Raji (cell line): Measurements from ENCODE around the gene PARP6.

Experiments
- POLR2A ChIP-seq: IDR thresholded peaks from 2 replicates; pipeline ENCODE4 v1.6.1; 2011; ENCODE audit warnings: low read depth, low read length, control low read depth; ENCODE audit not compliant: insufficient read depth

Gene PARP6

DNA sequence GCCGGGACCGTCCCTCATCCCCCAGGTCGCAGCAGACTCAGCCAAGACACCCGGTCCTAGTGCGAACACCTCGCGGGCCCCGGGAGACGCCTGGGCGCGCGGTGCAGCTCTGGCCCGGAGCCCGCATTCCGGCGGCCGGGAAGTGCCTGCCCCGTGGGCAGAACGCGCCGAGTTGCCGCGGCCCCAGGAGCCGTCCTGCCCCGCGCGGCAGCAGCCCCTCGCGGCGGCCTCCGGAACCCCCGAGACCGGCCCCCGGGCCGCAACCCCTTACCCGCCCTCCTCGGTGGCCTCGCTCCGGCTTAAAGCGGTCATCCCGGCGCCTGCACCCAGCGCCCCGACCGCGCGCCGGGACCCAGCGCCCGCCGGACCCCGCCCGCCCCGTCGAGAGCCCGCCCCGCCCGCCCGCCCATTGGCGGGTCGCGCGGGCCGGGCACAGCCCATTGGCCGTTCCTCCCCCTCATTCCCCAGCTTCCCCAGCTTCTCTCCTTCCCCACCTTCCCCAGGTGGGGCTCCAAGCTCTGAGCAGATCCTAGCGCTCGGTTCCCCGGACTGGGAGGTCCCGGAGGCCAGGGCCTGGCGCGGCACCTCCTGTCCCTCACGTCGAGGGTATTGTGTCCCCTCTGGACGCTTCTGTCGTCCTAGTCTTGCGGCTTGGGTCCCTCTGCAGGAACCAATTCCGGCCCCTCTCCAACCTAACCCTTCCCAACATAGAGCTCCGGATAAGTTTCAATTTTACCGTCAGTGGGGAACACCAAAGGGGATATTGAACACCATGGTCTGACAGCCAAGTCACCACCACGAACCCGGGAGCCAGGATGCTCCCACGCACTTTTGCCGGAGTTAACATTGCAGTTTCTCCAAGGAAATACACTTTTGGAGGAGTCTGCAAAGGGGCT lies 74.6 kb downstream of the PARP6 start, which contains the start of gene GRAMD2A:
GRAMD2A (minus strand) TSS at position 328 of the 896 bp plus-strand sequence.
- TF ChIP-seq POLR2A = no peak

DNA sequence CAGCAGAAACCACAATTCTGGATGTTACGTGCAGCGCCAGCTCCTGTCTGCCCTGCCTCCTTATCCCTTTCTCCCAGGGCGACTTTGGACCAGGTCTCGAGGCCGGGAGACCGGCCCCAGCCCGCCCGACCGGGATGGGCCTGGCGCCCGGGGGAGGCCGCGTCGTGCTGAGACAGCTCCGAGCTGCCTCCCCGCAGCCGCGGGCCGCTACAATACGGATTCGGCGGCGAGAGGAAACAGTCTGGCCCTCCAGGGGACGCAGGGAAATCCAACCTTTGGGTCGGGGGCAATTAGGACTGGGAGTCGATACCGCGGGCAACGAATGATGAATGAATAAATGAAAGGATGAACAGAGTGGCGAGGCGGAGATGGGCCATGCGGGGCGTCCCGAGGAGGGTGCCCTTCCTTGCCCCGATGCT lies 75.3 kb downstream of the PARP6 start:
- no peak for TF ChIP-seq POLR2A

DNA sequence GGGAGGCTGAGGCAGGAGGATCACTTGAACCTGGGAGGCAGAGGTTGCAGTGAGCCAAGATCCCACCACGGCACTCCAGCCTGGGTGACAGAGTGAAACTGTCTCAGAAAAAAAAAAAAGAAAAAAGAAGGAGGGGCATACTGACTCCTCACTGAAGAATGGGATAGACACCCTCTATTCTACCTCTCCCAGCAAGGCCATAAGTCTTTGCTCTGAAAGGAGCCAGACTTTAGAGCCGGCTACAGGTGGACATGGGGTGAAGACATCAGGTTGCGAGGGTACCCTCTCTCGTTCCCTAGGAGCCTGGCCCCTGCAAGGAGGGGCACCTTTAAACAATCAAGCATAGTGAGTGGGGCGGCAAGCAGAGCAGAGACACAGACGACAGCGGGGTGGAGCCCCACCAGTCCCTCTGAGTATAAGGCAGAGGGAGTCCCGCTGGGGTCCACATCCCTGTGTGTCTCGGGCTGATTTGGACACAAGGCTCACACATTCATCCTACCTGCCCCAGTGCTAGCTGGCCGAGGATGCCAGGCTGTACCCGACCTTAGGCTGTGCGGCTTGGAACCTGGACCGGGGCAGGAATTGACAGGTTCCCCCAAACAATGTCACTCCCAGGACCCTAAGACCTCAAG lies 75.8 kb downstream of the PARP6 start:
- TF ChIP-seq POLR2A = no peak

DNA sequence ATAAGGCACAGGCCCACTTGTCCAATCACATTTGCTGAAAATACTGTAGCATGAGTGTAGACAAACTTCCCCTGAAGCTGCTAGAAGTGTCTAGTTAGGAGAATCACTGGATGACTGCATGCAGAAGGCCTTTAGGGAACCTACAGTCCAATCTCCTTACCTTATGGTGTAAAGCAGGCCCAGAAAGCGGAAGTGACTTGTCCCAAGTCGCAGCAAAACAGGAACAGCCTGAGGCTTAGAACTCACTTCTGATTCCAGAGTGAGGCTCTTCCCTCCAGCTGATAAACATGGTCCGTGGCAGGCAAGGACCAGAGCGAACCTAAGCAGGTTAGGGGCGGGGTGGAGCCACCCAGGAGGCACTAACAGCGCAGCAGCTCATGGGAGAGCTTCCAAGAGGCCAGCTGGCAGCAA lies 77.2 kb downstream of the PARP6 start:
- no peak for TF ChIP-seq POLR2A

DNA sequence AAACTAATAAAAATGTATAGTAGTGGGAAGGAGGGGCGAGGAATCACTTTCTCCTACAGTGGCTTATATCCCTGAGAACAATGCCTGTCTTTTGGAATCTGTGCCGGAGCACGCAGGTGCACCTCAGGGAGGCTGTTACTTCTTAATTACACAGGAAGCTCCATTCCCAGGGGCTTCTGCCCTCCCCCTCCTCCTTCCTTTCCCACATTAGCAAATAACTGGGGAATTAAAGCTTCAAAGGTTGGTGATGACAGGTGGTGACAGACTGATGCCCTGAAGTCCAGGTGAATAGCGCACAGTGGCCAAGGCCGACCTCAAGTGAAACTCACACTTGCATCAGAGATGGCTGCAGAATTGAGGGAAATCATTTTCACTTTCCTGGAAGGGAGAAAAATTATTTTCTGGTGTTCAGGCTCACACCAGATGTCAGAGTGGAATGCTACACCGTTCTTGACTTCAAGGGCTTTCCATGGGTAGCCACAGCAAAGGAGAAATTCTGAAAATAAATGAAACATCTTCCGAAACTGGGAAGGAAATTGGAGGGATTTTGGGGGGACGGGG lies 78.4 kb downstream of the PARP6 start:
- no peak for TF ChIP-seq POLR2A

DNA sequence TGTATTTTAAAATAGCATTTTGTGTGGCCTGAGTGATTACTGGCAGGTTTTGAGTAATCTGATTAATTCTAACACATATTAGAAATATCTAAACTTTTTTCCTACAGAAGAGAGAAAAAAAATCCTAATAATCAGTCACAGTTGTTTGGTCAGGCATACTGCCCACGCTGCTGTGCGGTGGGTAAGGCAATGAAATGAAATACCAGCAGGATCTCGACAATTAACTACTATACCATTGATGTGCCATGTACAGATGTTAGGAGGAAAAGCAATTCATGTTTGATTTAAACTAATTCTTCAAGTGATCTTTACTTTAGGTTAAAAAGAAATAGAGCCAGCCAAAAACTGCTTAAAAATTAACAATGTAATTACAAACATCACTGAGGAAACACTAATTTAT lies 79.9 kb downstream of the PARP6 start:
- no peak for TF ChIP-seq POLR2A
